HG02852 (cell line): ENCODE results near the gene SLIT1.

Source experiments
- ATAC-seq: cut with Tn5 transposase; IDR thresholded peaks from one replicate; pipeline ENCODE4 v1.9.1; 2021; ENCODE audit warnings: mild to moderate bottlenecking, moderate library complexity; ENCODE audit not compliant: unreplicated experiment

SLIT1 gene

DNA sequence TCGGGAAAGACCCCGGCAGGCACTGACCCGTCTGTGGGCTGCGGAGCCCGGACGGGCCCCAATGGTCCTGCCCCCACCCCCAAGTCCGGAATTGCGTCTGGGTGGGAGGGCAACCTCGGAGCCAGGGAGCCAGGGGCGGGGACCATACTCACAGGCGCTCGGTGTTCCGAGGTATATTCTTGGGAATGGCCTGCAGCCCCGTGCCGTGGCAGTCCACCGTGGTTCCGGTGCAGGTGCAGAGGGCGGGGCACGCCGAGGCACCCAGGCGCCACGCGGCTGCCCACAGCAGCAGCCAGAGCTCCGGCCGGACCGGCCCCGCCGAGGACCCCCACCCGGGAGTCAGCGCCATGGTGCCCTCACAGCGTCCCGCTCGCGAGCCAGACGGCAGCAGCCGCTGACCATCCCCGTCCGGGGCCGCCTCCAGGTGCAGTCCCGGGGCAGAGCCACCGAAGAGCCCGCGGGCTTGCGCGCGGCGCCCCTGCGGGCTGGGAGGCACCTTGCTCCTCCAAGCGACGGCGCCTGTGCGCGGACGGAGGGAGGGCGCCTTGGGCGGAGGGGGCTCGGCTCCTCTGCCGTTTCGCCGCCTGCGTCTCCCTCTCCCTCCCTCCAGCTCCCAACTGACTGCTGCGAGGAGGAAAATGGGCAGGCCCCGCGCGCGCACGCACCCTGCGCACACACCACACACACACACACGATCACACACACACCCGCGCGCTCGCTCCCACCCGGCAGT lies at the start of gene SLIT1:
TSS of gene SLIT1 (minus strand) at position 634 of the 733 bp plus-strand sequence. CDS start at position 349, 285 bp downstream.
- ATAC-seq: no peak

DNA sequence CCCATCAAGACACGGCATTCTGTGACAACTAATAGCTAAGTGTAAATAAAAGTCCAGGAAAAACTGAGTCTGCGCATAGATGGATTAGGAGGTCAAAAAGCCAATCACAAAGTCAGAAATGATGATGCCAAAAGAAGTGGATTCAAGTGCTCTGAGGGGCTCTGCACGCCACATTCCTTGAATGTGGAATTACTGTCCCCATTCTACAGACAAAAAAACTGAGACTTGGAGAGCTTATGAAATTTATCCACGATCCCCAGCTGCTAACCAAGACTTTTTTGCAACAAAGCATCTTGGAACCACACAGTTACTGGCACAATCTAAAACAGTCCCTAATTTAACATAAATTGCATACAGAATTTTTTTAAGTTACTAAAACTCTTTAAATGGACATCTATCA lies 49.6 kb upstream of the SLIT1 start:
- no peak for ATAC-seq

DNA sequence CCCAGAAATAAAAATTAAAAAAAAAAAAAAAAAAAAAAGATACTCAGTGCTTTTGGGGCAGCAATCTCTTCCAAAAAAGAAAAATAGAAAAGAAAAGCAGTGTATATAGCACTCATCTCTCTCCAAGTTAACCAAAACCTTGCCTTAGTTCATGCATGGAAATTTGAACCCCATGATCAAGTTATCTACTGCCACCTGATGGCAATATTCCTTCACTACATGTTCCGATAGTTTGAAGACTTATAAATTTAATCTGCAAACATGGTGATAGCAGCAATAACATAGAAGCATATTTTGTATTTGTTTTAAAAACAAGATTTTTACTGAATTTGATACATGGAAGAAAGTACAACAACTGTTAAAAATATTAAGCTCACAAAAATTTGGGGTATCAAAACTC lies 48.6 kb upstream of the SLIT1 start:
- no peak for ATAC-seq

DNA sequence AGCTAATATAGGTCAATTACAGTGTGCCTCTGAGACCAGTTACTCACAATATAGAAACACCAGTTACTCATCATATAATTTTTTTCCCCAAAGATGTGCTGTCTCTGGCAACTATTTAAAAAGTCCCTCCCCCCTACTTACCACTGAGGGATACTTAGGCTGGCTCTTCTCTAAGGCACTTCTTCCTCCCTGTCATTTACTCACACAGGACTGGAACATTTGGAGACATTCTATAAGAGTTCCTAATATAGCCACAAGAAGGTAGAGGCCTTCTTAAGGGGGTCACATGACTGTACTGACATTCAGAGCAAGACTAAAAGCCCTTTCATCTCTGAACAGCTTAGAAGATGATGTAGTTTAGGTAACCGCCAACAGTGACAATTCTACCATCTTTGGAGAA lies 44.4 kb upstream of the SLIT1 start:
- no peak for ATAC-seq

DNA sequence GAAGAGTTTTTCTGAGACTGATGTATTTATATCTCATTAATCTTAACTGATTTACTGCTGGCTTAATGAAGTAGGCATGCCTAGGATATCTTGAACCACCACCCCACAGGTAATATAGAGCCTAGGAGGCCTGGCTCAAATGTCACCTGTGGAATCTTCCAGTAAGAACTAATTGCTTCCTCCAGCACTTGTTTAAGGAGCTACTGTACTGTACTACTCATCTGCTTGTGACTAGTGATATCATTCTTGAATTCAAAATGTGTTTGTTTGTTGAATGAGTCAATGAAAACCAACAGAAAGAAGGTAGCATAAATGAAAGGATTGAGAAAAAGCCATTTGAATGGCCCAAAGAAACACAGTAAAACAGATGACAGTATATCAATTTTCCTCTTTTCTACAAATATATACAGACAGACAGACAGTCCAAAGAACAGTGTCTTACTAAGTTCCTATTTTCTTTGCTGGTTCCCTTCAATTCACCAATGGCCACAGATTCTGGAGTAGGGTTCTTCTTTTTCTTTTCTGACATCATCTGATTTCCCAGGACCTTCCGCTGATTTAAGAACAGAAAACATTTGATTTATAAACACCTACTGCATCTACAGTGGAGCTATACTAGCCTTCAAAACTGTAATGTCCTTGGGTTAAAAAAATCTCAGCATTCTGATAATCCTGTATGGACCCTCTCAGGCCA lies 43.7 kb upstream of the SLIT1 start:
- no peak for ATAC-seq

DNA sequence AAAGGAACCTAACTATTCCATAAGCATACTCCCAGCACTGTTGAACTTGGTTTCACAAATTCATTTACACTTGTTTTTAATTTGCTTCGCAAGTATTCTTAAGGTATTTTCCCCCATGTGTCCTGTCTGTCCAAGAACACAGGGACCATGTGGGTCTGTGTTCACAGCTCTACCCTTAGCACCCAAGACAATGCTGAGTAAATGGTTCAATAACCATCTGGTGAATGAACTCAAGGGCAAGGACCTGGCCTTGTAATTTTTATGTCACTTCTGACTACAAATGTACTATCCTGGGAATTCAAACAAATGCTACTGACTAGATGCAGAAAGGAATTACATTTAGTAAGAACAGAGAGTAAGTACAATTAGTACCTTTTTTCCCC lies 43.0 kb upstream of the SLIT1 start:
- ATAC-seq: no peak

DNA sequence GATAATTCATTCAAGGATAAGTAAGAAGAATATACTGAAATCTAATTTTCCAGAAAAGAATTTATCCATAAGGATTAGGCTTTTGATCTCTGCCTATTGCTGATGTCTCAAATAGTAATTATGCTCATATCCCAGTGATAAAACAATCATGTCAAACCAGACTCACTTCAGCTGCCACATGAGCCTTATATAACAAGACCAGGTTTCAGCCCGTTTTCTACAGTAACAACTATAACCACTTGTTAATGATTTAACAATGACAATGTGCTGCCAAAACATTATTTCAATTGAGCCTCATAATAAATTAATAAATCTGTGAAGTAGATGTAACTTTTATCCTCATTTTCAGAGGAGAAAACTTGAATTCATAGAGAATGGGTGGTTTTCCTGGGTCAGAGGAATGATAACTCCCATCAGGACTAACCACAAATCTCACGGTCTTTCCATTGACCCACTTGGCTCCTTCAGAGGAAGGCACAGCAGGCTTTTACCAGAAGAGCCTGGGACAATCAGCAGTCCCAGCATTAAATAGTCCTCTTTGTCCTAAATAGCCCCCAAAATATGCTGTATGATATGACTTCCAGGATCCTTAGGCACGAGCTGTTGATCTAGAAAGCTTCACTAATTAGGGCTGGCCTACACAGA lies 42.5 kb upstream of the SLIT1 start:
- no peak for ATAC-seq

DNA sequence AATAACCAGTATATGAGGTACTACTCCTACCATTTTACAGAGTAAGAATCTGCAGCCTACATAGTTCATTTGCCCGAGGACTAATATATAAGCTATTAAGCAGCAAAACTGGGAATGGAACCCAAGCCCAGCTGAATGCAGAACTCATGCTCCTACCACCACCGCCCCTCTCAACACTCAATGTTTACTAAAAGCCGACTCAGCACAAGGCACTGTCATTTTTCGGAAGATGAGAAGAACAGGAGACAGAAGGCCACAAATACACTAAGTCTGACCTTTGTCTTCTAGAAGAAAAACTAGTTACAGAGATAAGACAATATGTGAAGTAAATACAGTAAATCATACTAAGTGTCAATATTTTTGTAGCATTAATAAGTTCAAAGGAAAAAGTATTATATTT lies 40.6 kb upstream of the SLIT1 start:
- ATAC-seq: no peak

DNA sequence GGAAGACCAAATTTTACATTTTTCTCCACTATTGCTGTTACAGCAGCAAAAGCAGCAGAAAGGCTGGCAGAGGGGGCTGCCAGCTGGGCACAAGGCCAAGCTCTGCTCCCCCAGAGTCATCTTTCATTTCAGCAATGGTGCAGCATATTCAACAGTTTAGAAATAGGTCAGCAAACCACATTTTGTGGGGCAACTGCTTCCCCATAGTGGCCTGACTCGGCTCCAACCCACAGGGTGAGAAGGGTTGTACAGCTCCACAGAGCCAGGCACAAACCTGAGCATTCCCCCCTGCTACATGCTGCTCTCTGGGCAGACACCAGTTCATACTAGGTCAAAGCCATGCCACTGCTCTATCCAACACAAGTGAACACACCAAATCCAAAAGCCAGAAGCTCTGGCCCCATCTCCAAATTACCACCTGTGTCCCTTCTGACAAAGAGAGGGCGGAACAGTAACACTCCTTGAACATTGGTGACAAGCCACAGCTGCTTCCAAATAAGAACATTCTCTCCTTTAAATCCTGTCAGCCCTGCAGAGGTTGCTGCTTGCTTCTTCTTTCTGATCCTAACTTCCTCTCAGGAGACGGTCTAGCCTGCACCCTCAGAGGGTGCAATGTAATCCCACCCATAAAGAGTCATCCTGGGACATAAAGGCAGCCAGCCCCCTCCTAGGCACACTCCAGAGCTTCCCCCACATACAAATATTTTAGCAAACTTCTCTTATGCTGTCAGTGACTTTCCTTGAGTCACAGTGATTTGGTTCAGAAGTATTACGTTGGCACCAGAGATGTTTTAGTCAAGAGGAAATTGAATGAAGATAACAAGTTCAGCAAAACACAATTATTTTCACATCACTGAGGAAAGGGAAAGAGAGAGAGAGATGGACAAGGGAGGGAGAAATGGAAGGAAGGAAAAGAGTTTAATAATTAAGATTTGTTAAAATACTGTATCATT lies 39.0 kb upstream of the SLIT1 start:
- ATAC-seq: no peak

DNA sequence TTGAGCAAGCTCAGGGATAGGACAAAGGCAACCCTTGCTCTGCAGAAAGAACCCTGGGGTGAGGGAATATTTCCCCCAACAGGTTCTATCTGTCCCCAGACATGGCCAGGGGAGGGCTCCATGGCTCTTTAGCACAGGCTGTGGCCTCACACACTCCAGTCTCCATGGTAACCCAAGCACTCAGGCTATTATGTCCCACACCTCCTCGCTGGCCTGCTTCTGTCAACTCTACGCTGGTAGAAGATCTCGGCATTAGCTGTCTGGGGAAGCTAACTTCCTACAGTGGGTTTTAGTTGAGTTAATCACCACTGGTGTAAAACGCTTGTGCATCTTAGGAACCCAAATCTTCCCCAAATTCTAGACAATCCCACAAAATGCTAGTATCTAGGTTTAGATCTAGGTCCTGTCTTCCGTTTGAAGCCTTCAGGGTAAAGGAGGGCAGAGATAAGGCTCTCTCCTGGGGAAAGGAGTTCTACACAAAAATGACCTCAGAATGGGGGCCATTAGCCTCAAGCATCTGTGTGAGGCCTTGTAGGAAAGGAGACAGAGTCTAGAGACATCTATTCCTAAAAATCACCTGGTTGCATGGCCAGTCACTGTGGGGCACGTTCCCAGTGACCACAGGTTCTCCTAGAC lies 36.7 kb upstream of the SLIT1 start:
- ATAC-seq: no peak

DNA sequence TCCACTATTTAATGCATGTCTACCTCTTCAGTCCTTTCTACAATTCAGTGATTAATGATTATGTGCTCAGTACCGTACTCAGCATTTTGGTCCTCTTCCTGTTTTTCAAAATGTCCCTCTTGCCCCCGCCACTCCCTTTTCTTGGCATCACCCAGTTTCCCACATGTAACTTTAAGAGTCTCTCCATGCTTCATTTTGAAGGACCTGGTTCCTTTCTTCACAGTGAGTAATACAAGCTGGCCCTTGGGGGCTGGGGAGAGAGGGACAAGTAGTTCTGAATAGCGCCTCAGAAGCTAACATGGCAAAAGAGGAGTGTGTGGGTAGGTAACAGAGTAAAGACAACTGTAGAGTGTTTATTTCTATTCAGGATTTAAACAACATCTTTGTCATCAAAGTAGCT lies 34.6 kb upstream of the SLIT1 start:
- ATAC-seq: no peak

DNA sequence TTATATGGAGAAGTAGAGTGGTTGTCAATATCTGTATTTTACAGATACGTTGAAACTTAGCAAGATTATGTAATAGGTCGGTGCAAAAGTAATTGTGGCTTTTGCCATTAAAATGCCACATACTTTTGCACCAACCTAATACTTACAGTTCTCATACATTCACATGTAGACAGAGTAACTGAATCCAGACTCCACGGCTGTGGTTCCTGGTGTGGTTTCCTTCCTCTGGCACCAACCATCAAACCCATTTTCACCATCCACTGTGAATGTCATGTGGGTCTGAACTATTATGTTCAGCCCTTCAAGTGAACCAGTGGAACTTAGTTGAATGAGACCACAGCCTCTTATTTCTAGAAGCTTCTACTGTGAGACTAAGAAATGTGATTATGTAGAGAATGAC lies 31.5 kb upstream of the SLIT1 start:
- ATAC-seq: no peak

DNA sequence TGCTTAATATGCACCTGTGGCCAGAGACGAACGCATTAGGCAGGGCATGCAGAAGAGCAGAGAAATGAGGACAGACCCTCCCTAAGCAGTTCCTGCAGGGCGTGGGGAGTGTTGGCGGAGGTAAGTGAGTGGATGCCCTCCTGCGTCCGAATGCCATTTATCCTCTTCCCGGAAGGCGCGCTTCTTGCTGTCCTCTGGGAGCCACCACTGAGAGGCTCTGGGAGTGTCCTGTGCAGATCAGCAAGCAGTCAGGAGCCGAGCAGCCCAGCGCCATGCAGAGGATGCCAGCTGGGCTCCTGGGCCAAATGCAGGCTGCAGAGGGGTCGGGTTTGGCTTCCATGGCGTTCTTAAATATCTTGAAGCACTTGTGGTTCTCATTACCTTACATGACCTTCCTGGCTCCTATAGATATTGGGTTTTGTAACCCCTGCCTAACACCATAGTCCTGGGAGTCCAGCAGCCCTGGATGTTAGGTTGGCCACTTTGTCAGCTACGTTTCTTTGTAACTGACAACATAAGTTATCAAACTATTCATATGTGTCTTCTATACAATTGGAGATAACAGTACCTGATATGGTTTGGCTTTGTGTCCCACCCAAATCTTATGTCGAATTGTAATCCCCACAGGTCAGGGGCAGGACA lies 30.0 kb upstream of the SLIT1 start:
- ATAC-seq: no peak

DNA sequence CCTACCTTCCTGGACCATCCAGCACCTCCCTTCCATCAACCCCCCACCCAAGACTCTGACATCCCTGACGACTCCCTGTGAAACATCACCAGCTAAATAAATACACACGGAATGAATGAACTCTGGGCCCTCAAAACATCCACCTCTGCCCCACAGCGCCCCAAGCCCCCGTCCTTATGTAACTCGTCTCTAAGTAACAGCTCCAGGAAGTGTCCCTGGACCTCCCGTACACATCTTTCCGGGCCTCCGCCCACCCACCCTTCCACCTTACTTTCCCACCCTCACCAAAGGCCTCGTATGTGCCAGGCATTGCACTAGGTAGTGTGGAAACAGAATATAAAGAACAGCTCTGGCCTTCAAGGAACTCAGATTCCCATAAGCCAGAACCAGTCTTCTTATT lies 27.7 kb upstream of the SLIT1 start:
- no peak for ATAC-seq

DNA sequence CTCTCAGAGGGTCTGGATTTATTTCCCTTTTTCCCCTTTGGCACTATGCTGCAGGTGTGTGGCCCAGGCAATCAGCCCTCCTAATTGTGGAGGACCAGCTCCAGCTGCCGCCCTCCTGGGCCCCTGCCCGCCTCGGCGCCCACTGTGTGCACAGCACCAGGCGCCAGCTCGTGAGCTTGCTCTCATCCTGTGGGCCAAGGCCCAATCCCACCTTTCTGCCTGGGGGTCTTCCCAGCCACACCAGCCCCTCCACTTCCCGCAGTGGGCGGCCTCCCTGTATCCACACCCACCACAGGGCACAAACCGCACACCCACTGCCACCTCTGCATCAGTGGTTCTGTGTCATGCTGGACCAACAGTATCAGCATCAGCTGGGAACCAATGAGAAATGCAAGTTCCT lies 25.5 kb upstream of the SLIT1 start:
- no peak for ATAC-seq

DNA sequence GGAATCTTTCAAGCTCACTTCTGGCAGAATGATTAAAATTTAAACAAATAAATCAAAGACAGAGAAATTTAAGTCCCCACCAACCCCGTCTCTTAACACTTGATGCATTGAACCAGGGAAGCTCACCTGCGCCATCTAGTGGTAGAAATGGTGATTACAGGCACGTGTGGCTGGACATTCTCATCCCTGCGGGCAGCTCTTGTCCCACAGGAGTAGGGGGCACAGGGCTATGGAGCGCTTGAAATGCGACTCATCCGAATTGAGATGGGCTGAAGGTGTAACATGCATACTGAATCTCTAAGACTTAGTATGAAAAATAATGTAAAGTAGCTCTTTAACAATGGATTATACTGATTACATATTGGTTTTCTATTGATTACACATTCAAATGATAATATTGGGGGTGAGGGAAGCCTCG lies 24.8 kb upstream of the SLIT1 start:
- no peak for ATAC-seq

DNA sequence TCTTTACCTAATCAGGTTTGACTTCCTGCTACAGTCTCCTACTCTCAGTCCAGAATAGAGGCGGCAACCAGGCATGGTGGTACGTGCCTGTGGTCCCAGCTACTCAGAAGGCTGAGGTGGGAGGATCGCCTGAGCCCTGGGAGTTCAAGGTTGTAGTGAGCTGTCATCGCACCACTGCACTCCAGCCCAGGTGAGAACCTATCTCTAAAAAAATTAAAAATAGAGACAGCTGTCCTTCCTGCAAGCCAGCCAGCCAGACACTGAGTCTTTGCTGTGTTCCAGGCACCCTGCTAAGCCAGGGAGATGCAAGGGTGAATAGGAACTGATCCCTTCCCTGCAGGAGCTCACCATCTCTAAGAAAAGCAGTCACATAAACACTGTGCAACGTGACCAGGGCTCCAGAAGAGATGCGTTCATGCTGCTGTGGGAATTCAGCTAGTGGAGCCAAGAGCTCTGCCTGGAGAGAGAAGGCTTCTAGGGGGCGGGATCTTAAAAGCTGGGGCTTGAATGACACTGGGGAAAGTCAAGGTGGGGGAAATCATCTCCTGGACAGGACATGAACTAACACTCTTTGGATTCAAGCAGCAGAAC lies 22.1 kb upstream of the SLIT1 start:
- ATAC-seq: no peak

DNA sequence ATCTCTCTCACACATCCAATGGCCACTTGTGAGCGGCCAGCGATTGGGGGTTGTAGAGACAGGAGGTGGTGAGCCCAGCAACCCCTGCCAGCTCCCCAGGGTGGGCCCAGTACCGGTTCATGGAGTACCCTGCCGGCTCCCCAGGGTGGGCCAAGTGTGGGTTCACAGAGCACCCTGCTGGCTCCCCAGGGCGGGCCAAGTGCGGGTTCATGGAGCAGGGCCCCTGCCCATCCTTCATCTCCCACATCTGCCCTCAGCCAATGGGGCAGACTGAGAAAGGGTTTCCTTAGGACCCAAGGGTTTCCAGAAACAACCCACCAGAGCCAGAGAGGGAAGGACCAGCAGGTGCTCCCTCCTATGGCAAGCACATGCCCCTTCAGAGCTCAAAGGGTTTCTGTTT lies 21.4 kb upstream of the SLIT1 start:
- ATAC-seq: no peak

DNA sequence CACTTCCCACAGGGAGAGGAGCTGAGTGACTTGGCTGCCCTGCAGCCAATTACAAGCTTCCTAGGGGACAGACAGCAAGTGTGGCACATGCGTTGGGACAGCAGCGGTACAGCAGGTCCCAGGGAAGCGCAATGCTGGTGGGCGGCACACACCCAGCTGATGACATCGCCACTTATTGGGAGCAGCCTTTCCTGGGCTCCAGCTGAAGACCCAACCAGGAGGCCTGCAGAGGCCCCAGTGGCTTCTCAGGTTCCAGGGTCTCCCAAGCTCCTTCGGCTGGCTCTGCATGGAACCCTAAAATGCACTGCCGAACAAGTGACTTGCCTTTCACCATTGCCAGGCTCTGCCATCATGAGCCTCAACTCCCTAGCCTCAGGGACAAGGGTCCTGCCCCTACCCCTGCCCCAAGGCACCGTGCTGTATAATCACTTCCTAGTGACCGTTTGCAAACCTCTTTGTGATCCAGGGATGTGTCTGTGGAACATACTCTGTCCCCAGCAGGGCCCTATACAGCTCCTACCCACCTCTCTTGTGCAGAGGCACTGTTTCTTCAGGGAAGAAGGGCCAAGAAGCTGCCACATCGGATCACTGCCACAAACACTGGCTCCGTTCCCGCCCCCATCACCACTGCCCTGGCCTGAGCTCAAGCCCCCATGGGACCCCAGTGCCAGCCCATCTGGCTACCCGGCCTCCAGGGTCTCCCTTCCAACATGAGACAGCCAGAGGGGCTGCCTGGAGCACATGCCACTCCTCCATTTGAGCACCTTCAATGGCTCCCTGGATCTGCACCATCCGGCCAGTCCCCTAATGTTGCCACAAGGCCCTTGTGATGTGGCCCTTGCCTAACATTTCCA lies 19.3 kb upstream of the SLIT1 start:
- no peak for ATAC-seq
